Measurements from ENCODE around the gene EIF2S3.
"Not testable (repeated sequence)": the region's sequence is repeated elsewhere in the genome, so short reads cannot be mapped to it uniquely, and the experiment has no call there.

DNA sequence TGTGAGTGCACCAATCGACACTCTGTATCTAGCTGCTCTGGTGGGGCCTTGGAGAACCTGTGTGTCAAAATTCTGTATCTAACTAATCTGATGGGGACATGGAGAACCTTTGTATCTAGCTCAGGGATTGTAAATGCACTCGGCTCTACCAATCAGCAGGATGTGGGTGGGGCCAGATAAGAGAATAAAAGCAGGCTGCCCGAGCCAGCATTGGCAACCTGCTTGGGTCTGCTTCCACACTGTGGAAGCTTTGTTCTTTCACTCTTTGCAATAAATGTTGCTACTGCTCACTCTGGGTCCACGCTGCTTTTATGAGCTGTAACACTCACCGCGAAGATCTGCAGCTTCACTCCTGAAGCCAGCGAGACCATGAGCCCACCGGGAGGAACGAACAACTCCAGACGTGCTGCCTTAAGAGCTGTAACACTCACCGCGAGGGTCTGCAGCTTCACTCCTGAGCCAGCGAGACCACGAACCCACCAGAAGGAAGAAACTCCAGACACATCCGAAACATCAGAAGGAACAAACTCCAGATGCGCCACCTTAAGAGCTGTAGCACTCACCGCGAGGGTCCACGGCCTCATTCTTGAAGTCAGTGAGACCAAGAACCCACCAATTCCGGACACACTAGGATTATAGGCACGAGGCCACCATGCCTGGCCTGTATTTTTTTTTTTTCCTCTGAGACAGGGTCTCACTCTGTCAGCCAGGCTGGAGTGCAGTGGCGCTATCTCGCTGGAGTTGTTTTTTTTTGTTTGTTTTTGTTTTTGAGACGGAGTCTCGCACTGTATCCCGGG lies 4.0 kb upstream of the EIF2S3 start:
- TF ChIP-seq CTCF (conservative IDR thresholded peaks at IDR 0.05; ENCODE audit: low read depth, low read length); EZH2 (IDR thresholded peaks at IDR 0.05; ENCODE audit: borderline replicate concordance, low read depth, low read length, poor library complexity, severe bottlenecking): not testable (repeated sequence)

All from A673 (cell line).